Measurements from ENCODE around the gene RGS4. TPM values are rescaled to one million over a fixed set of nuclear protein-coding genes. Genes with fewer than 3 reads are reported as not detected.

The RGS4 gene
- total RNA-seq, 3 donors from 2014 or later, result 2.0 to 6.7 TPM; not detected in 1

GRCh38 chr1:163055531-163055930 is 13.6 kb upstream of the RGS4 start:
- Histone ChIP-seq H3K36me3 (no peaks in the 10 kb centered on the region), H3K9me3 (no peaks in the 10 kb centered on the region), H3K4me1 (no peaks in the 10 kb centered on the region), H3K27ac (no peak overlapping the region), H3K4me3 (no peak overlapping the region), H3K27me3 (no peaks in the 10 kb centered on the region)
- DNase-seq (ENCODE audit: low spot score in 2 of 2), result no peak
- intact Hi-C loops (cut with DNase I; ENCODE audit: low total_unique reads), result no loop called here
- TF ChIP-seq POLR2A (IDR thresholded peaks at IDR 0.05) (no peak), CTCF (IDR thresholded peaks at IDR 0.05) (no peak), POLR2AphosphoS5 (IDR thresholded peaks at IDR 0.05) (no peak)

- no peak overlapping the region for H3K4me3 ChIP-seq
- intact Hi-C loops (cut with DNase I; ENCODE audit: low total_unique reads), result no loop called here
- no peak for DNase-seq (ENCODE audit: low spot score in 2 of 2)
- H3K9me3 ChIP-seq, result no peaks in the 10 kb centered on the region
- H3K27ac ChIP-seq, result no peak overlapping the region
- no peaks in the 10 kb centered on the region for H3K27me3 ChIP-seq
- TF ChIP-seq CTCF (IDR thresholded peaks at IDR 0.05) (no peak), POLR2AphosphoS5 (IDR thresholded peaks at IDR 0.05) (no peak), POLR2A (IDR thresholded peaks at IDR 0.05) (no peak)
- H3K4me1 ChIP-seq, result no peaks in the 10 kb centered on the region
- H3K36me3 ChIP-seq, result no peaks in the 10 kb centered on the region
Observed at GRCh38 chr1:163056831-163057230, 12.3 kb upstream of the RGS4 start.

DNA sequence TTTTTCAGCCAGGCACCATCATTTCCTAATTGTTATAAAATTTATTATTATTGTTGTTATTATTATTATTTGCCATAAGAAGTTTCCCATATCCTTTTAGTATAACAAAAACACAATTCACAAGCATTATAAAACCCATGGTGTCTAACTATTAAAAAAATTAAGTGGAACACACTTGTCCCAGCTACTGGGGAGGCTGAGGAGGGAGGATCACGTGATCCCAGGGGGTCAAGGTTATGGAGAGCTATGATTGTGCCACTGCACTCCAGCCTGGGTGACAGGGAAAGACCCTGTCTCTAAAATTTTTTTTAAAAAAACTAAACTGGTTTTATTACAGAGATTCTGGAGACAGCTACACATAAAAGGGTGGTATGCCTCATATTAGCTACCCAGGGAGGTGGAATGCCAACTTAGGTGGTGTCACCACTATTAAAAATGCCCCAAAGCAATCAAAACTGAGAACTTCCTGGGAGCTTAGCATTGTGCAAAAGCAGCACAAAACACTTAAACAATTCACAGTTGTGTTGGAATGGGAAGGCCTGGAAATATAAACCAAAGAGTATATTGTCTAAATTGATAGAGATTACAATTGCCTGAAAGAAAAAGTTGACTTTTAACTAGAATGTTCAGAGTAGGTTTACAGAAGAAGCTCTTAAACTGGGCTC is 8.7 kb upstream of the RGS4 start:
- no peak overlapping the region for H3K27ac ChIP-seq
- intact Hi-C loops (cut with DNase I; ENCODE audit: low total_unique reads), result no loop called here
- H3K36me3 ChIP-seq, result no peaks in the 10 kb centered on the region
- no peaks in the 10 kb centered on the region for H3K4me1 ChIP-seq
- H3K9me3 ChIP-seq, result no peaks in the 10 kb centered on the region
- H3K27me3 ChIP-seq, result no peaks in the 10 kb centered on the region
- TF ChIP-seq POLR2AphosphoS5 (IDR thresholded peaks at IDR 0.05), result no peak
- no peak for TF ChIP-seq POLR2A (IDR thresholded peaks at IDR 0.05)
- no peak for TF ChIP-seq CTCF (IDR thresholded peaks at IDR 0.05)
- no peak overlapping the region for H3K4me3 ChIP-seq
- DNase-seq (ENCODE audit: low spot score in 2 of 2), result no peak

GRCh38 chr1:163063143-163063542 is 6.0 kb upstream of the RGS4 start:
- H3K4me3 ChIP-seq, result no peak overlapping the region
- no peaks in the 10 kb centered on the region for H3K27me3 ChIP-seq
- intact Hi-C loops (cut with DNase I; ENCODE audit: low total_unique reads), result no loop called here
- H3K4me1 ChIP-seq, result no peaks in the 10 kb centered on the region
- DNase-seq (ENCODE audit: low spot score in 2 of 2), result no peak
- no peak overlapping the region for H3K27ac ChIP-seq
- TF ChIP-seq POLR2A (IDR thresholded peaks at IDR 0.05), result no peak
- no peak for TF ChIP-seq CTCF (IDR thresholded peaks at IDR 0.05)
- TF ChIP-seq POLR2AphosphoS5 (IDR thresholded peaks at IDR 0.05), result no peak
- no peaks in the 10 kb centered on the region for H3K36me3 ChIP-seq
- no peaks in the 10 kb centered on the region for H3K9me3 ChIP-seq

GRCh38 chr1:163063610-163064009 is 5.6 kb upstream of the RGS4 start:
- Histone ChIP-seq H3K4me1 (no peaks in the 10 kb centered on the region), H3K27me3 (no peaks in the 10 kb centered on the region), H3K4me3 (no peak overlapping the region), H3K27ac (no peak overlapping the region), H3K9me3 (no peaks in the 10 kb centered on the region), H3K36me3 (no peaks in the 10 kb centered on the region)
- TF ChIP-seq POLR2A (IDR thresholded peaks at IDR 0.05), result no peak
- no peak for TF ChIP-seq POLR2AphosphoS5 (IDR thresholded peaks at IDR 0.05)
- TF ChIP-seq CTCF (IDR thresholded peaks at IDR 0.05), result no peak
- no peak for DNase-seq (ENCODE audit: low spot score in 2 of 2)
- intact Hi-C loops (cut with DNase I; ENCODE audit: low total_unique reads), result no loop called here
